ENCODE measurements around the gene A2M. TPM values are rescaled to one million over a fixed set of nuclear protein-coding genes. Genes with fewer than 3 reads are reported as not detected.

A2M gene
- total and polyA plus RNA-seq, 2 of the 13 experiments (the other 11 are each of a cell fraction or from before 2014, with no cell fraction given), result 2,807 to 6,551 TPM

DNA sequence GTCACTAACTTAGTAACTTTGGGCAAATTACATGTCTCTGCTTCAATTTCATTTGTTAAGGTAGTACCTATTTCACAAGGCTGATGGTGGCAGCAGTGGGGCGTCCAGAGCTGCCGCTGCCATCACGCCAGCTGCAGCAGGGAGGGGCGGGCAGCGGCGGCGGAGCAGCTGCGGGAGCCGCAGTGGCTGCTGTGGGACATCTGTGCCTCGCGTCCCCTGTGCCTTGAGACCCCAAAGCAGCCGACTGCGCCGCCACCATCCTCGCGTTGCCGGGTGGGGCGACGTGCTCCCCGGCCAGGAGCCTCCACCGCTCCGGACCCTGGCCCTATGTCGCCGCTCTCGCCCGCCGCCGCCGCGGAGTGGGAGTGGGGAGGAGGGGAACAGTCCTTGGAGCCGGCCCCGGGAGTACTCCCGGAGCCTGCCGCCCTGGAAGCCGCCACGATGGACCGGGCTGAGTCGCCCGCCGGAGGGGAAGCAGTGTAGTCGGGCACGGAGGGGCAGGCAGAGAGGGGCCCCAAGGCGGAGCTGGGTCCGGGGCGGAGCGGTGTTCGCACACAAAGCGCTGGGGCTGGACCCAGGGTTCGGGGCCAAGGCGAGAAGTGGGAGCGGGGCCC is 51.4 kb downstream of the A2M start (continued):
- TF ChIP-seq ZSCAN29 (CRISPR knock-in tag; conservative IDR thresholded peaks at IDR 0.05) (no peak), GLI4 (CRISPR knock-in tag; IDR thresholded peaks at IDR 0.05; ENCODE audit: borderline replicate concordance) (no peak), ZFYVE20 (CRISPR knock-in tag; IDR thresholded peaks at IDR 0.05; ENCODE audit: borderline replicate concordance, low read depth) (no peak), ZNF567 (CRISPR knock-in tag; IDR thresholded peaks at IDR 0.05; ENCODE audit: borderline replicate concordance) (0 out of 2 replicates have a peak, but pooled peaks have one; percentile 63), ZNF3 (CRISPR knock-in tag; IDR thresholded peaks at IDR 0.05) (no peak), ZNF101 (CRISPR knock-in tag; IDR thresholded peaks at IDR 0.05; ENCODE audit: borderline replicate concordance, low read depth) (no peak), BRCA1 (CRISPR knock-in tag; IDR thresholded peaks at IDR 0.05) (no peak), MXD4 (CRISPR knock-in tag; IDR thresholded peaks at IDR 0.05) (no peak), MTF1 (CRISPR knock-in tag; IDR thresholded peaks at IDR 0.05) (no peak), RBAK (CRISPR knock-in tag; IDR thresholded peaks at IDR 0.05) (no peak), ZNF556 (CRISPR knock-in tag; IDR thresholded peaks at IDR 0.05; ENCODE audit: borderline replicate concordance) (peak; percentile 68), MZF1 (CRISPR knock-in tag; IDR thresholded peaks at IDR 0.05; ENCODE audit: borderline replicate concordance) (no peak), ZNF569 (CRISPR knock-in tag; IDR thresholded peaks at IDR 0.05; ENCODE audit: borderline replicate concordance) (no peak), ZNF616 (CRISPR knock-in tag; IDR thresholded peaks at IDR 0.05; ENCODE audit: low read depth) (no peak), CHCHD3 (CRISPR knock-in tag; IDR thresholded peaks at IDR 0.05) (no peak; the same call in 1 of the 2 replicates), MIER2 (CRISPR knock-in tag; IDR thresholded peaks at IDR 0.05) (no peak), ZNF530 (CRISPR knock-in tag; IDR thresholded peaks at IDR 0.05; ENCODE audit: low read depth) (no peak)
- TF ChIP-seq, protein P1, sequence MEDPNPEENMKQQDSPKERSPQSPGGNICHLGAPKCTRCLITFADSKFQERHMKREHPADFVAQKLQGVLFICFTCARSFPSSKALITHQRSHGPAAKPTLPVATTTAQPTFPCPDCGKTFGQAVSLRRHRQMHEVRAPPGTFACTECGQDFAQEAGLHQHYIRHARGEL (CRISPR knock-in tag; IDR thresholded peaks at IDR 0.05), result no peak
- TF ChIP-seq, protein P2, sequence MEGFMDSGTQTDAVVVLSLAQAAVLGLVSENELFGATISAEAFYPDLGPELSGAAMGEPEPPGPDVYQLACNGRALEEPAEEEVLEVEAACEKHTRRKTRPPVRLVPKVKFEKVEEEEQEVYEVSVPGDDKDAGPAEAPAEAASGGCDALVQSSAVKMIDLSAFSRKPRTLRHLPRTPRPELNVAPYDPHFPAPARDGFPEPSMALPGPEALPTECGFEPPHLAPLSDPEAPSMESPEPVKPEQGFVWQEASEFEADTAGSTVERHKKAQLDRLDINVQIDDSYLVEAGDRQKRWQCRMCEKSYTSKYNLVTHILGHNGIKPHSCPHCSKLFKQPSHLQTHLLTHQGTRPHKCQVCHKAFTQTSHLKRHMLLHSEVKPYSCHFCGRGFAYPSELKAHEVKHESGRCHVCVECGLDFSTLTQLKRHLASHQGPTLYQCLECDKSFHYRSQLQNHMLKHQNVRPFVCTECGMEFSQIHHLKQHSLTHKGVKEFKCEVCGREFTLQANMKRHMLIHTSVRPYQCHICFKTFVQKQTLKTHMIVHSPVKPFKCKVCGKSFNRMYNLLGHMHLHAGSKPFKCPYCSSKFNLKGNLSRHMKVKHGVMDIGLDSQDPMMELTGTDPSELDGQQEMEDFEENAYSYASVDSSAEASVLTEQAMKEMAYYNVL (CRISPR knock-in tag; IDR thresholded peaks at IDR 0.05; ENCODE audit: borderline replicate concordance), result no peak
- TF ChIP-seq, protein P3, sequence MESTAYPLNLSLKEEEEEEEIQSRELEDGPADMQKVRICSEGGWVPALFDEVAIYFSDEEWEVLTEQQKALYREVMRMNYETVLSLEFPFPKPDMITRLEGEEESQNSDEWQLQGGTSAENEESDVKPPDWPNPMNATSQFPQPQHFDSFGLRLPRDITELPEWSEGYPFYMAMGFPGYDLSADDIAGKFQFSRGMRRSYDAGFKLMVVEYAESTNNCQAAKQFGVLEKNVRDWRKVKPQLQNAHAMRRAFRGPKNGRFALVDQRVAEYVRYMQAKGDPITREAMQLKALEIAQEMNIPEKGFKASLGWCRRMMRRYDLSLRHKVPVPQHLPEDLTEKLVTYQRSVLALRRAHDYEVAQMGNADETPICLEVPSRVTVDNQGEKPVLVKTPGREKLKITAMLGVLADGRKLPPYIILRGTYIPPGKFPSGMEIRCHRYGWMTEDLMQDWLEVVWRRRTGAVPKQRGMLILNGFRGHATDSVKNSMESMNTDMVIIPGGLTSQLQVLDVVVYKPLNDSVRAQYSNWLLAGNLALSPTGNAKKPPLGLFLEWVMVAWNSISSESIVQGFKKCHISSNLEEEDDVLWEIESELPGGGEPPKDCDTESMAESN (CRISPR knock-in tag; conservative IDR thresholded peaks at IDR 0.05), result 0 out of 2 replicates have a peak, but pooled peaks have one; percentile 52
- TF ChIP-seq, protein P4, sequence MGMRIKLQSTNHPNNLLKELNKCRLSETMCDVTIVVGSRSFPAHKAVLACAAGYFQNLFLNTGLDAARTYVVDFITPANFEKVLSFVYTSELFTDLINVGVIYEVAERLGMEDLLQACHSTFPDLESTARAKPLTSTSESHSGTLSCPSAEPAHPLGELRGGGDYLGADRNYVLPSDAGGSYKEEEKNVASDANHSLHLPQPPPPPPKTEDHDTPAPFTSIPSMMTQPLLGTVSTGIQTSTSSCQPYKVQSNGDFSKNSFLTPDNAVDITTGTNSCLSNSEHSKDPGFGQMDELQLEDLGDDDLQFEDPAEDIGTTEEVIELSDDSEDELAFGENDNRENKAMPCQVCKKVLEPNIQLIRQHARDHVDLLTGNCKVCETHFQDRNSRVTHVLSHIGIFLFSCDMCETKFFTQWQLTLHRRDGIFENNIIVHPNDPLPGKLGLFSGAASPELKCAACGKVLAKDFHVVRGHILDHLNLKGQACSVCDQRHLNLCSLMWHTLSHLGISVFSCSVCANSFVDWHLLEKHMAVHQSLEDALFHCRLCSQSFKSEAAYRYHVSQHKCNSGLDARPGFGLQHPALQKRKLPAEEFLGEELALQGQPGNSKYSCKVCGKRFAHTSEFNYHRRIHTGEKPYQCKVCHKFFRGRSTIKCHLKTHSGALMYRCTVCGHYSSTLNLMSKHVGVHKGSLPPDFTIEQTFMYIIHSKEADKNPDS (CRISPR knock-in tag; IDR thresholded peaks at IDR 0.05), result no peak; the same call in 1 of the 2 replicates

All from HepG2 (cell line).